SIG-M5 treated with dmso at 0.1 percent for 504 hours (cell line): ENCODE data around the gene PCMTD2.

Source experiments
- DNase-seq: peaks from one replicate; lab custom pipeline; 2025; ENCODE audit not compliant: unreplicated experiment; lab: John Stamatoyannopoulos, UW

Gene PCMTD2

GRCh38 chr20:64255361-64256281 lies at the start of gene PCMTD2:
TSS of gene PCMTD2 (plus strand) at chr20:64255748. CDS start at chr20:64259966, 4,218 bp downstream.
- peak; percentile 83 for DNase-seq

- no peak for DNase-seq
These were observed 48.9 kb upstream of the PCMTD2 start for GRCh38 chr20:64206614-64207013.

- DNase-seq, result no peak
These were observed 47.6 kb upstream of the PCMTD2 start for GRCh38 chr20:64207641-64208590.

GRCh38 chr20:64209148-64209547 lies 46.4 kb upstream of the PCMTD2 start:
- no peak for DNase-seq

- no peak for DNase-seq
These were observed 44.7 kb upstream of the PCMTD2 start for GRCh38 chr20:64210656-64211369.

- no peak for DNase-seq
These were observed 43.5 kb upstream of the PCMTD2 start for GRCh38 chr20:64211874-64212658.

GRCh38 chr20:64212755-64213154 lies 42.8 kb upstream of the PCMTD2 start:
- DNase-seq, result no peak

GRCh38 chr20:64214113-64214512 lies 41.4 kb upstream of the PCMTD2 start:
- no peak for DNase-seq

- DNase-seq, result no peak
These were observed 40.6 kb upstream of the PCMTD2 start for GRCh38 chr20:64214952-64215351.

- DNase-seq, result no peak
These were observed 39.5 kb upstream of the PCMTD2 start for GRCh38 chr20:64216036-64216435.

GRCh38 chr20:64216910-64217309 lies 38.6 kb upstream of the PCMTD2 start:
- no peak for DNase-seq

- no peak for DNase-seq
These were observed 37.9 kb upstream of the PCMTD2 start for GRCh38 chr20:64217539-64218221.

- no peak for DNase-seq
These were observed 36.3 kb upstream of the PCMTD2 start for GRCh38 chr20:64219202-64219601.

GRCh38 chr20:64219730-64220129 lies 35.8 kb upstream of the PCMTD2 start:
- no peak for DNase-seq

GRCh38 chr20:64220420-64220819 lies 35.1 kb upstream of the PCMTD2 start:
- no peak for DNase-seq

GRCh38 chr20:64220891-64221527 lies 34.5 kb upstream of the PCMTD2 start:
- no peak for DNase-seq

GRCh38 chr20:64222291-64222735 lies 33.2 kb upstream of the PCMTD2 start:
- DNase-seq, result peak; percentile 40

- DNase-seq, result no peak
These were observed 32.6 kb upstream of the PCMTD2 start for GRCh38 chr20:64222851-64223525.
